ENCODE measurements around the gene MRPL41. TPM values are rescaled to one million over a fixed set of nuclear protein-coding genes. Genes with fewer than 3 reads are reported as not detected.

Gene MRPL41
- total RNA-seq, 1 donor from 2014 or later = 10.3 TPM

GRCh38 chr9:137540536-137540935, 11.1 kb upstream of the MRPL41 start:
- Histone ChIP-seq H3K36me3 (no peaks in the 10 kb centered on the region), H3F3A (ENCODE audit: low read depth) (no peaks in the 10 kb centered on the region), H3K27ac (no peak overlapping the region), H3K4me2 (no peak overlapping the region), H3K9ac (no peak overlapping the region), H2AFZ (replicated peaks) (no peak overlapping the region), H3K9me3 (ENCODE audit: low read depth) (no peaks in the 10 kb centered on the region), H4K20me1 (ENCODE audit: low read depth) (no peaks in the 10 kb centered on the region), H3K79me2 (ENCODE audit: low read depth) (no peaks in the 10 kb centered on the region), H3K27me3 (no peaks in the 10 kb centered on the region), H3K4me3 (no peak overlapping the region), H3K4me1 (no peaks in the 10 kb centered on the region)
- Mint-ChIP-seq H3K36me3 (peaks cover 10% of the 10 kb centered on the region), H3K27me3 (ENCODE audit: insufficient read depth, low read depth) (peaks cover 8% of the 10 kb centered on the region), H3K27ac (no peak overlapping the region), H3K4me3 (peak overlapping the region; percentile 50), H3K4me1 (peaks cover 13% of the 10 kb centered on the region), H3K9me3 (peaks cover 2% of the 10 kb centered on the region)
- no peak for DNase-seq (ENCODE audit: low spot score)
- TF ChIP-seq EZH2phosphoT487 (IDR thresholded peaks at IDR 0.05) = no peak
- no peak for TF ChIP-seq CTCF (IDR thresholded peaks at IDR 0.05)
- no peak for TF ChIP-seq EZH2 (IDR thresholded peaks at IDR 0.05)

- Histone ChIP-seq H3K36me3 (no peaks in the 10 kb centered on the region), H2AFZ (replicated peaks) (no peak overlapping the region), H3F3A (ENCODE audit: low read depth) (no peaks in the 10 kb centered on the region), H3K9ac (no peak overlapping the region), H4K20me1 (ENCODE audit: low read depth) (no peaks in the 10 kb centered on the region), H3K27me3 (no peaks in the 10 kb centered on the region), H3K4me2 (no peak overlapping the region), H3K79me2 (ENCODE audit: low read depth) (no peaks in the 10 kb centered on the region), H3K27ac (no peak overlapping the region), H3K4me1 (no peaks in the 10 kb centered on the region), H3K9me3 (ENCODE audit: low read depth) (peaks cover 6% of the 10 kb centered on the region), H3K4me3 (no peak overlapping the region)
- TF ChIP-seq EZH2 (IDR thresholded peaks at IDR 0.05) (no peak), EZH2phosphoT487 (IDR thresholded peaks at IDR 0.05) (no peak), CTCF (IDR thresholded peaks at IDR 0.05) (no peak)
- no peak overlapping the region for H3K4me3 Mint-ChIP-seq
- DNase-seq (ENCODE audit: low spot score) = no peak
- H3K4me1 Mint-ChIP-seq = peaks cover 13% of the 10 kb centered on the region
- peaks cover 11% of the 10 kb centered on the region for H3K27me3 Mint-ChIP-seq (ENCODE audit: insufficient read depth, low read depth)
- H3K9me3 Mint-ChIP-seq = peaks cover 12% of the 10 kb centered on the region
- H3K36me3 Mint-ChIP-seq = peaks cover 14% of the 10 kb centered on the region
- H3K27ac Mint-ChIP-seq = no peak overlapping the region
Observed at GRCh38 chr9:137542486-137542885, 9.2 kb upstream of the MRPL41 start.

DNA sequence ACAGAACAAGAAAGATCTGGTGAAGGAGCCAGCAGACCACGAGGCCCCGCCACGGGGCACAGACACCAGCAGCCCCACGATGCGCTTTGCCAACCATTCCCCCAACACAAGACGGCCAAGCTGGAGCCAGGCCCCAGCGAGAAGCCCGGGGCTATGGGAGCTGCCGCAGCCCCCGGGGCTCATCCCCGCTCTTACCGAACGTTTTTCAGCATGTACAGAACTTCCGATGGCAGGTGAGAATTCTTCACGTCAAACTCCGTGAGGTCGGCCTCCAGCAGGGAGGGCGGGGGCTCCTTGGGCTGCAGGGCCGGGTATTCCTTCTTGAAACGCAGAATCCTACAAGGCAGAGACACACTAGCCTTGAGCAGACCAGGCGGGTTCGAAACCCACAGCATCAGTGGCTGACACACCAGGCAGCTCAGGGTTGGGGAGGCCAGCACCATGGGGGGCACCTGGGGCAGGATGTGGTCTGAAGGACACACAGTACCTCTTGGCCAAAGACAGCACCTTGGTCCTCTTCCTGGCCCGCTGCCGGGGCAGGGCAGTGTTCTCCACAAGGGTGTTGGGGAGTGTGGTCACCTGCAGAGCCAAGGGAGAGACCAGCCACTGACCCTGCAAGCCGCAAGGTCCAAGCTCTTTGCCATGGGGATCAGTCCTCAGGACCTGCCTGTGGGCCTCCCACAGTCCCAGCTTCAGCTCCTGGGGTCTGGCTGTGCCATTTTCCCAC, 8.3 kb upstream of the MRPL41 start:
- peak overlapping the region; percentile 29 for H3K27ac Mint-ChIP-seq
- H3F3A ChIP-seq (ENCODE audit: low read depth) = no peaks in the 10 kb centered on the region
- no peaks in the 10 kb centered on the region for H3K27me3 ChIP-seq
- TF ChIP-seq CTCF (IDR thresholded peaks at IDR 0.05) (no peak), EZH2phosphoT487 (IDR thresholded peaks at IDR 0.05) (no peak), EZH2 (IDR thresholded peaks at IDR 0.05) (no peak)
- peaks cover 15% of the 10 kb centered on the region for H3K4me1 Mint-ChIP-seq
- H3K27me3 Mint-ChIP-seq (ENCODE audit: insufficient read depth, low read depth) = peaks cover 11% of the 10 kb centered on the region
- H3K4me3 Mint-ChIP-seq = no peak overlapping the region
- no peaks in the 10 kb centered on the region for H3K36me3 ChIP-seq
- H2AFZ ChIP-seq (replicated peaks) = no peak overlapping the region
- peaks cover 12% of the 10 kb centered on the region for H3K9me3 Mint-ChIP-seq
- DNase-seq (ENCODE audit: low spot score) = no peak
- no peaks in the 10 kb centered on the region for H3K4me1 ChIP-seq
- H3K36me3 Mint-ChIP-seq = peaks cover 12% of the 10 kb centered on the region
- no peaks in the 10 kb centered on the region for H3K79me2 ChIP-seq (ENCODE audit: low read depth)
- H3K27ac ChIP-seq = no peak overlapping the region
- H4K20me1 ChIP-seq (ENCODE audit: low read depth) = no peaks in the 10 kb centered on the region
- H3K9me3 ChIP-seq (ENCODE audit: low read depth) = peaks cover 6% of the 10 kb centered on the region
- no peak overlapping the region for H3K9ac ChIP-seq
- no peak overlapping the region for H3K4me2 ChIP-seq
- H3K4me3 ChIP-seq = no peak overlapping the region

Measured in neural progenitor cell (in vitro differentiated cells).